ENCODE data around the gene ZNF227.

GRCh38 chr19:44202470-44202869, 9.9 kb upstream of the ZNF227 start:
- TF ChIP-seq EZH2phosphoT487 (IDR thresholded peaks at IDR 0.05; ENCODE audit: borderline replicate concordance, low read length), result no peak
- TF ChIP-seq CTCF (conservative IDR thresholded peaks at IDR 0.05; ENCODE audit: low read depth, low read length), result no peak

Data from PC-3 (cell line).